Right lobe of liver (tissue), 6 donors: Measurements from ENCODE around the gene GATM. TPM values are rescaled to one million over a fixed set of nuclear protein-coding genes. Genes with fewer than 3 reads are reported as not detected.
A peak's percentile ranks its signal among the peaks of the same experiment; 100 is the strongest.

ENCODE experiments used
- ATAC-seq, 4 donors: fragments of 200-7000 bp; cut with Tn5 transposase; one replicate each; pipeline ENCODE4 v1.9.1; 2020; ENCODE audit warnings: mild to moderate bottlenecking in 4 of 4, moderate library complexity in 4 of 4
- DNase-seq, 3 donors: peaks; one replicate each; pipeline ENCODE4 v3.0.0-alpha.2; 2020
- H3K27ac ChIP-seq, 3 donors: fragments of 200-600 bp; one replicate each; pipeline ENCODE4 v1.8.0; 2022
- H3K27me3 ChIP-seq, 2 donors: fragments of 200-600 bp; one replicate each; pipeline ENCODE4 v1.8.0; 2022
- H3K36me3 ChIP-seq, 4 donors: fragments of 200-600 bp; sonication (generic) in 1 of 4; one replicate each; pipeline versions ENCODE4 v1.5.1 to v1.8.0; 2017 to 2022; ENCODE audit warnings: control low read depth in 1 of 4
- H3K4me1 ChIP-seq, 4 donors: fragments of 200-600 bp; sonication (generic) in 1 of 4; one replicate each; pipeline versions ENCODE4 v1.5.1 to v1.8.0; 2017 to 2022; ENCODE audit warnings: control low read depth in 1 of 4
- H3K4me3 ChIP-seq, 3 donors: fragments of 200-600 bp; one replicate each; pipeline ENCODE4 v1.8.0; 2022
- H3K9me3 ChIP-seq, 4 donors: fragments of 200-600 bp; sonication (generic) in 1 of 4; one replicate each; pipeline versions ENCODE4 v1.5.1 to v1.8.0; 2017 to 2022; ENCODE audit warnings: control low read depth in 1 of 4
- CTCF ChIP-seq, 4 donors: fragments of 200-600 bp in 3 of 4; fragments of 450-650 bp in 1 of 4; IDR thresholded peaks; one replicate each; pipeline versions ENCODE4 v1.5.1 to v1.8.0; 2016 to 2022; ENCODE audit warnings: antibody characterized with exemption in 4 of 4, mild to moderate bottlenecking in 2 of 4
- POLR2A ChIP-seq: fragments of 450-650 bp; IDR thresholded peaks from one replicate; pipeline ENCODE4 v1.6.1; 2017; ENCODE audit warnings: antibody characterized with exemption, mild to moderate bottlenecking
- WGBS: methylation state at CpG from one replicate; pipeline ENCODE4 v1.1.6; 2018; ENCODE audit warnings: low coverage, low lambda C conversion rate; ENCODE audit not compliant: insufficient coverage; ENCODE audit errors: missing lambda C conversion rate; 5-methylcytosine and 5-hydroxymethylcytosine counted together
- intact Hi-C, 2 donors: fragments of 100-400 bp; cut with DNase I; formaldehyde crosslinking; loops; one replicate each; pipeline versions ENCODE4 v1.11.2 to v1.14.1; 2022
- total RNA-seq, 6 experiments: library from RNA; depleted of rRNA in 2 of 6; stranded (reverse); fragments of >200 nt in 2 of 6; fragmentation: NEBNext Ultra II Directional in 3 of 6; extraction: Animal tissue kit (Norgen Biotek cat#: 25700) in 3 of 6; gene quantifications; one replicate each; pipeline versions ENCODE4 v1.1.0 to v1.2.4, GENCODE V29; 2016 to 2023
- donor health status: DM: no; HTN: yes; CAD: no.
- donor health status: DM: no; HTN: no; CAD: no.
- donor health status: DM: no; HTN: no; CAD: no.
- donor health status: DM: no; HTN: yes; CAD: no.
- donor health status: DM: no; HTN: yes; CAD: no.

GATM gene
- total RNA-seq, 6 experiments from 2014 or later = 404 to 1,363 (median 579) TPM

- H3K9me3 ChIP-seq = no peaks in the 10 kb centered on the region
- H3K36me3 ChIP-seq = no peaks in the 10 kb centered on the region
- 1% methylated on average over 17 of the region's 32 CpGs for WGBS
- H3K4me3 ChIP-seq = peak overlapping the region; percentile 55 to 84 (median 74)
- DNase-seq (peak; percentile 45 to 72 (median 61)), ATAC-seq (peak; percentile 4 to 27 (median 12))
- intact Hi-C loops = no loop called here
- H3K27ac ChIP-seq = peak overlapping the region; percentile 81 to 90 (median 85)
- peaks cover 0 to 40% (median 9%) of the 10 kb centered on the region in 4 donors for H3K4me1 ChIP-seq
- TF ChIP-seq POLR2A (no peak), CTCF (IDR thresholded peaks at IDR 0.05) (no peak)
- no peaks in the 10 kb centered on the region for H3K27me3 ChIP-seq
Measured at GRCh38 chr15:45377609-45378148, 665 bp downstream of the GATM start.

GRCh38 chr15:45376967-45377608 lies 1.3 kb downstream of the GATM start:
- peaks cover 0 to 46% (median 11%) of the 10 kb centered on the region in 4 donors for H3K4me1 ChIP-seq
- peak overlapping the region; percentile 55 to 84 (median 74) for H3K4me3 ChIP-seq
- DNase-seq (no peak), ATAC-seq (no peak)
- no peaks in the 10 kb centered on the region for H3K36me3 ChIP-seq
- peak overlapping the region; percentile 81 to 90 (median 85) for H3K27ac ChIP-seq
- H3K9me3 ChIP-seq = no peaks in the 10 kb centered on the region
- intact Hi-C loops = no loop called here
- no peaks in the 10 kb centered on the region for H3K27me3 ChIP-seq
- WGBS = 17% methylated on average over 5 of the region's 5 CpGs
- TF ChIP-seq POLR2A (no peak), CTCF (IDR thresholded peaks at IDR 0.05) (no peak)

GRCh38 chr15:45376300-45376928 lies 1.9 kb downstream of the GATM start:
- Histone ChIP-seq H3K9me3 (no peaks in the 10 kb centered on the region), H3K27me3 (no peaks in the 10 kb centered on the region), H3K4me3 (peak overlapping the region; percentile 55 to 84 (median 74)), H3K27ac (peak overlapping the region; percentile 81 to 90 (median 85)), H3K4me1 (peaks cover 0 to 52% (median 15%) of the 10 kb centered on the region in 4 donors), H3K36me3 (peaks cover 0 to 1% (median 0%) of the 10 kb centered on the region in 4 donors)
- 10% methylated on average over 6 of the region's 11 CpGs for WGBS
- DNase-seq (no peak), ATAC-seq (peak in 2 of 4 donors; percentile 4 to 5)
- TF ChIP-seq POLR2A (no peak), CTCF (IDR thresholded peaks at IDR 0.05) (no peak)
- intact Hi-C loops = no loop called here

GRCh38 chr15:45375836-45376235 lies 2.5 kb downstream of the GATM start:
- ATAC-seq (no peak), DNase-seq (no peak)
- Histone ChIP-seq H3K4me1 (peaks cover 0 to 58% (median 17%) of the 10 kb centered on the region in 4 donors), H3K27me3 (no peaks in the 10 kb centered on the region), H3K36me3 (peaks cover 0 to 6% (median 0%) of the 10 kb centered on the region in 4 donors), H3K9me3 (no peaks in the 10 kb centered on the region), H3K4me3 (peak overlapping the region; percentile 55 to 84 (median 74)), H3K27ac (peak overlapping the region; percentile 81 to 90 (median 85))
- TF ChIP-seq POLR2A = no peak
- TF ChIP-seq CTCF (IDR thresholded peaks at IDR 0.05) = no peak
- 32% methylated on average over 3 of the region's 3 CpGs for WGBS
- intact Hi-C loops = no loop called here
